MM.1S (cell line): ENCODE measurements around the gene SYNGR1.

Source experiments
- DNase-seq: peaks from one replicate; pipeline ENCODE4 v3.0.0-alpha.2; 2015
- H2AFZ ChIP-seq: fragments of 300-600 bp; sonication (generic); 2 replicates; pipeline ENCODE4 v1.6.0; 2016; ENCODE audit warnings: antibody characterized with exemption, low read length
- H3F3A ChIP-seq: fragments of 300-600 bp; sonication (generic); 2 replicates; pipeline ENCODE4 v1.6.1; 2016; ENCODE audit warnings: mild to moderate bottlenecking, antibody characterized with exemption, low read length, moderate library complexity, mixed read lengths; ENCODE audit not compliant: insufficient read depth
- H3K27ac ChIP-seq: fragments of 300-600 bp; sonication (generic); 2 replicates; pipeline ENCODE4 v1.5.1; 2016; ENCODE audit warnings: mild to moderate bottlenecking, low read length
- H3K27me3 ChIP-seq: fragments of 300-600 bp; sonication (generic); replicated peaks from 2 replicates; pipeline ENCODE4 v1.6.0; 2016; ENCODE audit warnings: low read length; ENCODE audit not compliant: insufficient read depth
- H3K36me3 ChIP-seq: fragments of 300-600 bp; sonication (generic); replicated peaks from 2 replicates; pipeline ENCODE4 v1.6.1; 2016; ENCODE audit warnings: mild to moderate bottlenecking, low read length, mixed read lengths; ENCODE audit not compliant: insufficient read depth
- H3K4me1 ChIP-seq: fragments of 300-600 bp; sonication (generic); 2 replicates; pipeline ENCODE4 v1.6.1; 2016; ENCODE audit warnings: low read length, mixed read lengths
- H3K4me2 ChIP-seq: fragments of 300-600 bp; sonication (generic); 2 replicates; pipeline ENCODE4 v1.6.0; 2016; ENCODE audit warnings: low read depth, low read length
- H3K4me3 ChIP-seq: fragments of 300-600 bp; sonication (generic); 2 replicates; pipeline ENCODE4 v1.5.1; 2016; ENCODE audit warnings: low read length, mixed read lengths
- H3K79me2 ChIP-seq: fragments of 300-600 bp; sonication (generic); 2 replicates; pipeline ENCODE4 v1.6.1; 2016; ENCODE audit warnings: mixed run types, low read length, mixed read lengths
- H3K9ac ChIP-seq: fragments of 300-600 bp; sonication (generic); 2 replicates; pipeline ENCODE4 v1.6.1; 2016; ENCODE audit warnings: low read length, mixed read lengths
- H3K9me2 ChIP-seq: fragments of 300-600 bp; sonication (generic); replicated peaks from 2 replicates; pipeline ENCODE4 v1.6.1; 2016; ENCODE audit warnings: mild to moderate bottlenecking, low read length, mixed read lengths; ENCODE audit not compliant: insufficient read depth
- H3K9me3 ChIP-seq: fragments of 300-600 bp; sonication (generic); replicated peaks from 2 replicates; pipeline ENCODE4 v1.6.1; 2016; ENCODE audit warnings: mild to moderate bottlenecking, low read length, mixed read lengths; ENCODE audit not compliant: insufficient read depth
- H4K20me1 ChIP-seq: fragments of 300-600 bp; sonication (generic); 2 replicates; pipeline ENCODE4 v1.6.1; 2016; ENCODE audit warnings: mild to moderate bottlenecking, low read length, moderate library complexity, mixed read lengths; ENCODE audit not compliant: insufficient read depth
- CTCF ChIP-seq: fragments of 300-600 bp; sonication (generic); IDR thresholded peaks from 2 replicates; pipeline ENCODE4 v1.5.1; 2016; ENCODE audit warnings: antibody characterized with exemption, low read length, mixed read lengths
- EZH2 ChIP-seq: fragments of 300-600 bp; sonication (generic); optimal IDR thresholded peaks from 2 replicates; pipeline ENCODE3; 2017; ENCODE audit warnings: low read depth, mild to moderate bottlenecking, antibody characterized with exemption, low read length, mixed read lengths
- EZH2phosphoT487 ChIP-seq: fragments of 300-600 bp; sonication (generic); IDR thresholded peaks from 2 replicates; pipeline ENCODE4 v1.6.1; 2018; ENCODE audit warnings: antibody characterized with exemption, low read length

SYNGR1 gene

GRCh38 chr22:39360242-39360641 lies 10.5 kb downstream of the SYNGR1 start:
- Histone ChIP-seq H3K36me3 (no peaks in the 10 kb centered on the region), H3K79me2 (no peaks in the 10 kb centered on the region), H3K27ac (no peak overlapping the region), H3K4me3 (no peak overlapping the region), H2AFZ (no peak overlapping the region), H3K4me2 (no peak overlapping the region), H4K20me1 (no peaks in the 10 kb centered on the region), H3K9me3 (no peaks in the 10 kb centered on the region), H3F3A (no peaks in the 10 kb centered on the region), H3K9me2 (no peaks in the 10 kb centered on the region), H3K27me3 (peaks cover 6% of the 10 kb centered on the region; the same call in 1 of the 2 replicates), H3K4me1 (0 out of 2 replicates have a peak, but pooled peaks cover 3% of the 10 kb centered on the region), H3K9ac (no peak overlapping the region)
- DNase-seq, result no peak
- no peak for TF ChIP-seq EZH2phosphoT487
- TF ChIP-seq EZH2, result no peak
- TF ChIP-seq CTCF, result no peak

GRCh38 chr22:39360674-39361413 lies 11.1 kb downstream of the SYNGR1 start:
- Histone ChIP-seq H3K4me2 (no peak overlapping the region), H3F3A (no peaks in the 10 kb centered on the region), H3K27ac (no peak overlapping the region), H3K36me3 (no peaks in the 10 kb centered on the region), H3K27me3 (peaks cover 6% of the 10 kb centered on the region; the same call in 1 of the 2 replicates), H2AFZ (no peak overlapping the region), H4K20me1 (no peaks in the 10 kb centered on the region), H3K4me3 (no peak overlapping the region), H3K9me3 (no peaks in the 10 kb centered on the region), H3K4me1 (0 out of 2 replicates have a peak, but pooled peaks cover 3% of the 10 kb centered on the region), H3K79me2 (no peaks in the 10 kb centered on the region), H3K9ac (no peak overlapping the region), H3K9me2 (no peaks in the 10 kb centered on the region)
- no peak for TF ChIP-seq CTCF
- no peak for TF ChIP-seq EZH2phosphoT487
- no peak for TF ChIP-seq EZH2
- DNase-seq, result no peak

GRCh38 chr22:39361496-39361895 lies 11.7 kb downstream of the SYNGR1 start:
- Histone ChIP-seq H3K27ac (no peak overlapping the region), H3K27me3 (peaks cover 6% of the 10 kb centered on the region; the same call in 1 of the 2 replicates), H3K4me3 (no peak overlapping the region), H3K4me1 (0 out of 2 replicates have a peak, but pooled peaks cover 3% of the 10 kb centered on the region), H3K4me2 (no peak overlapping the region), H2AFZ (no peak overlapping the region), H3K79me2 (no peaks in the 10 kb centered on the region), H3K9me2 (no peaks in the 10 kb centered on the region), H3F3A (no peaks in the 10 kb centered on the region), H3K36me3 (no peaks in the 10 kb centered on the region), H4K20me1 (no peaks in the 10 kb centered on the region), H3K9me3 (no peaks in the 10 kb centered on the region), H3K9ac (no peak overlapping the region)
- TF ChIP-seq CTCF (no peak), EZH2 (no peak), EZH2phosphoT487 (no peak)
- no peak for DNase-seq
